NCI-H82 (cell line): ENCODE measurements around the gene DTHD1.

Experiments used
- DNase-seq: peaks from one replicate; lab custom pipeline; 2025; lab: John Stamatoyannopoulos, UW

Gene DTHD1

GRCh38 chr4:36281384-36282106, at the start of gene DTHD1:
TSS of gene DTHD1 (plus strand) at chr4:36281616. CDS start at chr4:36281759, 143 bp downstream.
- no peak for DNase-seq

- DNase-seq = no peak
Measured at GRCh38 chr4:36233567-36234266, 47.7 kb upstream of the DTHD1 start.

DNA sequence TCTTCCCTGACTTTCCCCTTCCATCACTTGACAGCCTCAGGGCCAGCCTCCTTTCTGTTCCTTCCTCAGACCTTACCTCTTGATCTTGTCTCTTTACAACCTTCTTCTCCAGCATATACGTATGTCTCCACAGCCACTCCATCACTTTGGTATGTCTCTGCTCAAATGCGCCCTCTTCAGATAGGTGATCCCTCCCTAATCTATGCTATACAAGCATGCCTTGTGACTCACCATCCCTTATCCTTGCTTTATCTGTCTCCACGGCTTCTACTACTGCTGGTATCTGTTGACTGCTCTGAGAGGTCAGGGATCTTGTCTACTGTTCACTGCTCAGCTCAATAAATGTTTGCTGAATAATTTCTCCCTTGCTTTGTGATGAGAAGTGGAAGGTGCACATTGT, 46.1 kb upstream of the DTHD1 start:
- DNase-seq = peak; percentile 1

- DNase-seq = no peak
Measured at GRCh38 chr4:36236159-36236558, 45.3 kb upstream of the DTHD1 start.

GRCh38 chr4:36237366-36238313, 43.8 kb upstream of the DTHD1 start:
- no peak for DNase-seq

- no peak for DNase-seq
Measured at GRCh38 chr4:36241771-36242170, 39.6 kb upstream of the DTHD1 start.

GRCh38 chr4:36242629-36243354, 38.6 kb upstream of the DTHD1 start:
- DNase-seq = no peak

GRCh38 chr4:36243355-36244256, 37.8 kb upstream of the DTHD1 start:
- DNase-seq = no peak

DNA sequence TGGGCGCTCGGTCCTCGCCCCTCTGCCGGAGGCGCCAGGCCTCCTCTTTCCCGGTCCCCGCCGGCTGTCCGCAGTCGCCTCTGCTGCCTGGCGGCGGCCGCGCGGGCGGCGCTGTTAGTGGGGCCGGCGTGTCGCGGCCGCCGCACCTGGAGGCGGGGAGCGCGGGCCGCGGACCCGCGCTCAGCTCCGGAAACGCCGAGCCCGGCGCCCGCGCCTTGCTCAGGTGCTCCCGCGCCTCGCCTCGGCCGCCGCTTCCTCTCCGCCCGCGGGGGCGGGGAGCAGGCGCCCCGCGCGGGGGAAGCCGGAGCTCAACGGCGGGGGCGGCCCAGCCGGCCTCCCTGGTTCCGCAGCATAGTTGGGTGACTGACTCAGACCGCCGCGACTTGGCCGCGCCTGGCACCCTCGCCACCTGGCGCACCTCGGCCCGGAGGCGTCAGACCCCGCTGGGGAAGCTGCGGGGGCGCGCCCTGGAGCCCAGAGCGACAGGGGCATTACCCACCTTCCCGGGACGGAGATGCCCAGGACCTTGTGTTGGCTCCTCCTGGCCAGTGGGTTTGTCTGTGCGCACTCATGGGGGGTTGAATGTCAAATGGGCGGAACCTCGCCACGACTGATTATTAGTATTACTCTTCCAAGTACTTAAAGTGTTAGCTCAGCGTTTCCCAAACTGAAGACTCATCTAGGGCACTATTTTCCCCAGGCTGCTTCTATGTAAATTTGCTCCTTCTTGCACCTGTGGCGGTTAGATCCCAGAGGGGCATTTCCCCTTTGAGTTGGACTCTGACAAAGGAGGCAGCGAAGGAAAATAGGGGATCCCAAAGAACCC, 36.9 kb upstream of the DTHD1 start, which contains the start of gene ARAP2:
Gene ARAP2, minus strand, starts transcription at position 258 of the 826 bp plus-strand sequence. CDS start 15,028 bp downstream, outside the sequence.
- DNase-seq = peak; percentile 21

DNA sequence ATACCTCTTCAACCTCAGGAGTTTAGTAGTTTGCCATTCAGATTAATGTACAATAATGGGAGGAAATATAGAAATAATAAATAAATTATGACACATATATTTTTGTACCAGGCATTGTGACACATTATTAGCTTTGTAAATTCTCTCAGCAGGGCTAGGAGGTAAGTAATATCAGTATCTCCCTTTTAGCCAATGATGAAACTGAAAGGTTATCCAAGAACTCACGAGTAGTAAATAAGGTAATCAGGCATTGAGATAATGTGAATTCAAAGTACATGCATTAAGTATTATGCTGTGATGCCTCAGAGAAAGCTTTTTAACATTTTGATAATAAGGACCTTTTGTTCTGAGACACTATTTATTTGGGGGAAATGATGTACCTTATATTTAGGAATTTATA, 31.8 kb upstream of the DTHD1 start:
- no peak for DNase-seq

DNA sequence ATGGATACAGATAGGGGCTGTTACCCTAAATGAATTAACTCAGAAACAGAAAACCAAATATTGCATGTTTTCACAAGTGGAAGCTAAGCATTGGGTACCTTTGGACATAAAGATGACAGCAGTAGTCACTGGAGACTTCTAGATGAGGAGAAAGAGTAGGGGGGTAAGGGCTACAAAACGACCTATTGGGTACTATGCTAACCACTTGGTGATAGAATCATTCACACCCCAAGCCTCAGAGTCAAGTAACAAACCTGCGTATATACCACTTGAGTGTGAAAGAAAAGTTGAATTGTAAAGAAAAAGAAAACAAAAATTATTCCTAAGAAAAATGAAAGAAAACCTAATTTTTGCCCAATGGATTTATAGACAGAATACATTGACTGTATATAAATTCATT, 29.4 kb upstream of the DTHD1 start:
- no peak for DNase-seq

- no peak for DNase-seq
Measured at GRCh38 chr4:36254371-36254770, 27.0 kb upstream of the DTHD1 start.

DNA sequence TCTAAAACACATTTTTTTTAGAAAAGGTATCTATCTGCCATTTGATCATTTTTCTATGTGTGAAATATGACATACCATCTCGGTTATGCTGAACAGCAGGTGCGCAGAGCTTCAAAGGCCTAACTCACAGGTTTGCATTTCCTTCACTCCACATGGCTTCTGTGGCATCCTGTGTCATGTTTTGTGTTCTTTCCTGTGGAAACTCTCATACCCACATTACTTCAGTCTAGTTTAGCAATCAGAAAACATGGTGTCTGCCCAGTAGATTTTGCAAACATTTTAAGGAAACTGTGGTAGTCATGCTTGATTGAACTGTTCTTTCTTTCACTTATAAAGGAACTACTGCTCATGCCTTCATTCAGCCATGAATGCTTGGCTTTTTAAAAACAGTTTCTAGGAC, 25.8 kb upstream of the DTHD1 start:
- DNase-seq = no peak

DNA sequence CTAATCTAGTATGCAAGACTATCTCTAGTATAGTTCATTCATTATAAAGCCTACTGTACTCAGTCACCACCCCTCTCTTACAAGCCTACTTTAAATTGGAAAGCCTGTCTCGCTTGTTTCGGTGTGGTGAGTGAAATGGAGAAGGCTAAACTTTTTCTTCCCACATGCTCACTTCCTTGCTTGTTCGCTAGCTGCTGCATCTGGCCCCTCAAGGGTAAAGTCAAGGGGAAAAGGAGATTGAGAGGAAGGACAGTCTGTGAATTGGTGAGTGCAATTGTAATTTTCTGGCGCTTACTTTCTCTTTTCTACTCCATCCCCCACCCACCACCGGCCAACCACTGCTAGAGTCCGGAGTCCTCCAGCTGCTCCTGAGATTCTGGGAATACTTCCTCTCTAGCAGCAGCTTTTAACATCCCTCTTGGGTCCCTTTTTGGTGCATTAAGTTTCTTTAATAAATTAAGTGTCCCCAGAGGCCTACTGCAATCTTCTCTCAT, 25.0 kb upstream of the DTHD1 start:
- no peak for DNase-seq

- DNase-seq = no peak
Measured at GRCh38 chr4:36260731-36261130, 20.7 kb upstream of the DTHD1 start.

GRCh38 chr4:36264207-36264826, 17.1 kb upstream of the DTHD1 start:
- DNase-seq = no peak

DNA sequence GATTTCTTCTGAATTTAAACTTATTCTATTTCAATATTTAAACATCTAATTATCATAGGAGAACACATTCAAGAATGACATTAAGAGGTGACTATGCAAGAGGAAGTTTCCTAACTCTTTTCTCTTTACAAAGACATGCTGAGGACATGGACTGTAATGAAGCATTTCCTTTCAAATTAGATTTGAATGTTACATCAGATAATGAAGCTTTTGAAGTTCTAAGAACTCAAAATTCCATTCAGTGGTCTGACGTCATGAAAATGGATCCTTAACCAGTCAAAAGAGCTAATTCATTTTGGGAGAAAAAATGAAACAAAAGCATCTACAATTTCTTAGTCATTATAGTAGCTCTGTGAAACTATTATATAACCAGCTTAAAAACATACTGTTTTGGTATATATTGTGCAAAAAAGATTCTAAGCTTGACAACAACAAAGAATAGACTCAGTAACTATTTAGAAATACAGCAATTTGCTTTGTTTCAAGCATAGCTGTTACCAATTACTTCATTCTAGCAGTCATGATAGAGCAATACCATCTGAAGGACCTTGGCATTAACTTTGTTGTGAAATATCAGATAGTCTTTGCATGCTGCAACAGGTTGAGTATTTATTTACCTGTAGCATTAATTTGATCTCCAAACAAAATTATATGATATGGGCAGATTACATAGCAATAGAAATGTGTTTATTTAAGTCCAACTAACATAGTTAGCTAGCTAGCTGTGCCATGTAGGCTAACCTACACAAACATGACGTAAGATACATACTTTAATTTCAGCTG, 13.7 kb upstream of the DTHD1 start:
- no peak for DNase-seq

- DNase-seq = no peak
Measured at GRCh38 chr4:36269101-36269500, 12.3 kb upstream of the DTHD1 start.
